Astrocyte (in vitro differentiated cells and primary cell): Measurements from ENCODE around the gene CCDC3.

Source experiments
- CTCF ChIP-seq: IDR thresholded peaks from 2 replicates; pipeline ENCODE4 v1.5.1; 2011; ENCODE audit warnings: low read depth, mild to moderate bottlenecking, inconsistent platforms, low read length, moderate library complexity; ENCODE audit not compliant: insufficient read depth
- EZH2 ChIP-seq: IDR thresholded peaks from 2 replicates; pipeline ENCODE4 v1.6.1; 2012; ENCODE audit warnings: mild to moderate bottlenecking, low read length, inconsistent platforms; ENCODE audit not compliant: insufficient read depth

GRCh38 chr10:12869427-12869826 lies 132.1 kb downstream of the CCDC3 start:
- no peak for TF ChIP-seq CTCF
- no peak for TF ChIP-seq EZH2
